K562 (cell line): ENCODE data around the gene OSCP1. TPM values are rescaled to one million over a fixed set of nuclear protein-coding genes. Genes with fewer than 3 reads are reported as not detected.

Source experiments
- ADNP ChIP-seq: fragments of 200-800 bp; sonication (Bioruptor generic); IDR thresholded peaks from 2 replicates; pipeline ENCODE4 v1.6.1; 2016; ENCODE audit warnings: missing genetic modification characterization, missing compliant biosample characterization
- CBX3 ChIP-seq, 2 experiments: IDR thresholded peaks; 1 replicate in 1 of 2; 2 replicates in 1 of 2; pipeline ENCODE4 v1.6.1; 2012; ENCODE audit warnings: inconsistent platforms in 2 of 2, low read length in 2 of 2, borderline replicate concordance in 1 of 2, control low read depth in 1 of 2
- CEBPB ChIP-seq: fragments of 450-650 bp; IDR thresholded peaks from 2 replicates; pipeline ENCODE4 v1.6.1; 2016; ENCODE audit warnings: missing genetic modification characterization, missing compliant biosample characterization
- ERF ChIP-seq: fragments of 450-650 bp; formaldehyde crosslinking; IDR thresholded peaks from 2 replicates; pipeline ENCODE4 v1.4.0; 2020; ENCODE audit warnings: mild to moderate bottlenecking, mixed read lengths
- NCOA4 ChIP-seq: fragments of 450-650 bp; IDR thresholded peaks from 2 replicates; pipeline ENCODE4 v1.6.1; 2018; ENCODE audit warnings: mild to moderate bottlenecking; ENCODE audit not compliant: partially characterized antibody
- RNF2 ChIP-seq: sonication (generic); IDR thresholded peaks from 2 replicates; pipeline ENCODE4 v1.6.1; 2016
- SAP30 ChIP-seq: fragments of 200-600 bp; sonication (generic); IDR thresholded peaks from 2 replicates; pipeline ENCODE4 v1.6.1; 2012; ENCODE audit warnings: borderline replicate concordance, low read depth, mild to moderate bottlenecking, moderate library complexity, low read length, control low read depth, inconsistent platforms; ENCODE audit not compliant: insufficient read depth, poor library complexity, severe bottlenecking
- SMARCA5 ChIP-seq: fragments of 450-650 bp; IDR thresholded peaks from 2 replicates; pipeline ENCODE4 v1.6.1; 2016
- ZKSCAN8 ChIP-seq: fragments of 200-800 bp; sonication (Bioruptor generic); IDR thresholded peaks from 2 replicates; pipeline ENCODE4 v1.6.1; 2016; ENCODE audit warnings: missing genetic modification characterization, missing compliant biosample characterization
- ZNF212 ChIP-seq: fragments of 450-650 bp; formaldehyde crosslinking; IDR thresholded peaks from 2 replicates; pipeline ENCODE4 v1.4.0; 2020; ENCODE audit warnings: mild to moderate bottlenecking
- ZNF3 ChIP-seq: fragments of 250-450 bp; sonication (Bioruptor Pico); IDR thresholded peaks from 2 replicates; pipeline ENCODE4 v1.5.0; 2021; ENCODE audit warnings: mild to moderate bottlenecking, moderate library complexity
- polyA plus RNA-seq, 8 experiments: library from polyadenylated mRNA; depleted of rRNA in 4 of 8; stranded (reverse) in 5 of 8; unstranded in 3 of 8; fragments of >200 nt; fragmentation: Nextera tagmentation in 2 of 8; fragmentation: Illumina TruSeq in 1 of 8; extraction: Ambion mirVana in 2 of 8; extraction: Trizol in 1 of 8; gene quantifications; 2 replicates each; pipeline versions ENCODE4 v1.2.1 to v1.2.3, GENCODE V29; 2011 to 2014; ENCODE audit warnings: inconsistent platforms in 1 of 8, missing spikeins in 1 of 8
- total RNA-seq, 7 experiments: library from RNA; depleted of rRNA in 6 of 7; stranded (reverse); fragments of >200 nt in 6 of 7; fragmentation: Illumina TruSeq in 2 of 7; extraction: Trizol in 2 of 7; gene quantifications; 2 replicates each; pipeline versions ENCODE4 v1.2.1 to v1.2.3, GENCODE V29; 2011 to 2021; ENCODE audit warnings: low replicate concordance in 1 of 7
- TF ChIP-seq, protein P1 (sequence below): fragments of 250-450 bp; sonication (Bioruptor Pico); IDR thresholded peaks from 2 replicates; pipeline ENCODE4 v1.4.0; 2020
- TF ChIP-seq, protein P2 (sequence below), 2 experiments: fragments of 450-650 bp; formaldehyde crosslinking in 1 of 2; IDR thresholded peaks; 2 replicates each; pipeline versions ENCODE4 v1.4.0 to v1.6.1; 2014 to 2020; ENCODE audit warnings: mild to moderate bottlenecking in 2 of 2, borderline replicate concordance in 1 of 2, low read depth in 1 of 2

The OSCP1 gene
- total and polyA plus RNA-seq, 9 of the 15 experiments (the other 6 are each of a cell fraction or from before 2014, with no cell fraction given): 0.15 to 0.40 (median 0.33) TPM; not detected in 5

DNA sequence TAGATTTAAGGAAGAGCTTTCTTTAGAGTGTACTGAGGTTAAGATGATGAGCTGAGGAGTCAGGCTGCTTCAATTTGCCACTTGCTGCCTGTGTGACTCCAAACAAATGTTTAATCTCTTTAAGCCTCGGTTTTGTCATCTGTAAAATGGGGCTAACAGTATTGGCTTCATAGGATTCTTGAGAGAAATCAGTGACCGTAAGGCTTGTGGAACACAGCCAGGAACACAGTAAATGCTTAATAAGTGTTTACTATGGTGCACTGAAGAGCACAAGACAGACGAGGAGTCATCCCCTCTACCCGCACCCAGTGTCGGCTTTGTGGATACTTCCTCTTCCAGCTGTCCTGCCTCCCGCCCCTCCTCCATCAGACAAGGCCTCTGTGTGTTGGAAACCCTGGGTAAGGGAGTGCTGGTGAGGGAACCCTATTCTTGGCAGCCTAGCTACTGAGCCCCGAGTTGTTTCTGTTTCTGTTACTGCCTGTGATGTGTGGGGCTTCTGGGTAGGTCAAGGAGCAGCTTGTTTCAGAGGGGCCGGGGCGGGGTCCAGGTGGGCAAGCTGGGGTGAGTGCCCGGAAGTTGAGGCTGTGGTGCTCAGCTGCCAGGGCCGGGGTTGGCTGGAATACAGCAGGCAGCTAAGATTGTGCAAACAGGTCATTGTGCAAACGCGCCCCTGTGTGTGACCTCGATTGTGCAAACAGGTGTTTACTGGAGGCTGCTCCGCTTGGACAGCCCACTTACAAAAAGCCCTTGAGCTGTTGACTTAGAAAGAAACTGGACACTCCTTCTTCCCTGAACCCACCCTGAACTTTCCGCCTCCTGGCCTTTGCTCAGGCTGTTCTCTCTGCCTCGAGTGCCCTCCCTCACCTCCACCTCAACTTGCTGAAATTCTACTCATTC, 36.4 kb upstream of the OSCP1 start (continued):
- TF ChIP-seq, protein P1, sequence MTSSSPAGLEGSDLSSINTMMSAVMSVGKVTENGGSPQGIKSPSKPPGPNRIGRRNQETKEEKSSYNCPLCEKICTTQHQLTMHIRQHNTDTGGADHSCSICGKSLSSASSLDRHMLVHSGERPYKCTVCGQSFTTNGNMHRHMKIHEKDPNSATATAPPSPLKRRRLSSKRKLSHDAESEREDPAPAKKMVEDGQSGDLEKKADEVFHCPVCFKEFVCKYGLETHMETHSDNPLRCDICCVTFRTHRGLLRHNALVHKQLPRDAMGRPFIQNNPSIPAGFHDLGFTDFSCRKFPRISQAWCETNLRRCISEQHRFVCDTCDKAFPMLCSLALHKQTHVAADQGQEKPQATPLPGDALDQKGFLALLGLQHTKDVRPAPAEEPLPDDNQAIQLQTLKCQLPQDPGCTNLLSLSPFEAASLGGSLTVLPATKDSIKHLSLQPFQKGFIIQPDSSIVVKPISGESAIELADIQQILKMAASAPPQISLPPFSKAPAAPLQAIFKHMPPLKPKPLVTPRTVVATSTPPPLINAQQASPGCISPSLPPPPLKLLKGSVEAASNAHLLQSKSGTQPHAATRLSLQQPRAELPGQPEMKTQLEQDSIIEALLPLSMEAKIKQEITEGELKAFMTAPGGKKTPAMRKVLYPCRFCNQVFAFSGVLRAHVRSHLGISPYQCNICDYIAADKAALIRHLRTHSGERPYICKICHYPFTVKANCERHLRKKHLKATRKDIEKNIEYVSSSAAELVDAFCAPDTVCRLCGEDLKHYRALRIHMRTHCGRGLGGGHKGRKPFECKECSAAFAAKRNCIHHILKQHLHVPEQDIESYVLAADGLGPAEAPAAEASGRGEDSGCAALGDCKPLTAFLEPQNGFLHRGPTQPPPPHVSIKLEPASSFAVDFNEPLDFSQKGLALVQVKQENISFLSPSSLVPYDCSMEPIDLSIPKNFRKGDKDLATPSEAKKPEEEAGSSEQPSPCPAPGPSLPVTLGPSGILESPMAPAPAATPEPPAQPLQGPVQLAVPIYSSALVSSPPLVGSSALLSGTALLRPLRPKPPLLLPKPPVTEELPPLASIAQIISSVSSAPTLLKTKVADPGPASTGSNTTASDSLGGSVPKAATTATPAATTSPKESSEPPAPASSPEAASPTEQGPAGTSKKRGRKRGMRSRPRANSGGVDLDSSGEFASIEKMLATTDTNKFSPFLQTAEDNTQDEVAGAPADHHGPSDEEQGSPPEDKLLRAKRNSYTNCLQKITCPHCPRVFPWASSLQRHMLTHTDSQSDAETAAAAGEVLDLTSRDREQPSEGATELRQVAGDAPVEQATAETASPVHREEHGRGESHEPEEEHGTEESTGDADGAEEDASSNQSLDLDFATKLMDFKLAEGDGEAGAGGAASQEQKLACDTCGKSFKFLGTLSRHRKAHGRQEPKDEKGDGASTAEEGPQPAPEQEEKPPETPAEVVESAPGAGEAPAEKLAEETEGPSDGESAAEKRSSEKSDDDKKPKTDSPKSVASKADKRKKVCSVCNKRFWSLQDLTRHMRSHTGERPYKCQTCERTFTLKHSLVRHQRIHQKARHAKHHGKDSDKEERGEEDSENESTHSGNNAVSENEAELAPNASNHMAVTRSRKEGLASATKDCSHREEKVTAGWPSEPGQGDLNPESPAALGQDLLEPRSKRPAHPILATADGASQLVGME (CRISPR knock-in tag): no peak
- no peak for TF ChIP-seq ZNF212 (CRISPR knock-in tag)
- TF ChIP-seq ZKSCAN8 (CRISPR knock-in tag): peak; percentile 88
- TF ChIP-seq CEBPB: peak; percentile 90
- TF ChIP-seq, protein P2, sequence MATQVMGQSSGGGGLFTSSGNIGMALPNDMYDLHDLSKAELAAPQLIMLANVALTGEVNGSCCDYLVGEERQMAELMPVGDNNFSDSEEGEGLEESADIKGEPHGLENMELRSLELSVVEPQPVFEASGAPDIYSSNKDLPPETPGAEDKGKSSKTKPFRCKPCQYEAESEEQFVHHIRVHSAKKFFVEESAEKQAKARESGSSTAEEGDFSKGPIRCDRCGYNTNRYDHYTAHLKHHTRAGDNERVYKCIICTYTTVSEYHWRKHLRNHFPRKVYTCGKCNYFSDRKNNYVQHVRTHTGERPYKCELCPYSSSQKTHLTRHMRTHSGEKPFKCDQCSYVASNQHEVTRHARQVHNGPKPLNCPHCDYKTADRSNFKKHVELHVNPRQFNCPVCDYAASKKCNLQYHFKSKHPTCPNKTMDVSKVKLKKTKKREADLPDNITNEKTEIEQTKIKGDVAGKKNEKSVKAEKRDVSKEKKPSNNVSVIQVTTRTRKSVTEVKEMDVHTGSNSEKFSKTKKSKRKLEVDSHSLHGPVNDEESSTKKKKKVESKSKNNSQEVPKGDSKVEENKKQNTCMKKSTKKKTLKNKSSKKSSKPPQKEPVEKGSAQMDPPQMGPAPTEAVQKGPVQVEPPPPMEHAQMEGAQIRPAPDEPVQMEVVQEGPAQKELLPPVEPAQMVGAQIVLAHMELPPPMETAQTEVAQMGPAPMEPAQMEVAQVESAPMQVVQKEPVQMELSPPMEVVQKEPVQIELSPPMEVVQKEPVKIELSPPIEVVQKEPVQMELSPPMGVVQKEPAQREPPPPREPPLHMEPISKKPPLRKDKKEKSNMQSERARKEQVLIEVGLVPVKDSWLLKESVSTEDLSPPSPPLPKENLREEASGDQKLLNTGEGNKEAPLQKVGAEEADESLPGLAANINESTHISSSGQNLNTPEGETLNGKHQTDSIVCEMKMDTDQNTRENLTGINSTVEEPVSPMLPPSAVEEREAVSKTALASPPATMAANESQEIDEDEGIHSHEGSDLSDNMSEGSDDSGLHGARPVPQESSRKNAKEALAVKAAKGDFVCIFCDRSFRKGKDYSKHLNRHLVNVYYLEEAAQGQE (IDR thresholded peaks at IDR 0.05; ENCODE audit: borderline replicate concordance): no peak
- TF ChIP-seq, protein P2 (CRISPR knock-in tag; IDR thresholded peaks at IDR 0.05; ENCODE audit: low read depth): no peak
- TF ChIP-seq ZNF3: peak; percentile 63; the same call in 1 of the 2 replicates
- no peak for TF ChIP-seq SAP30
- TF ChIP-seq NCOA4: peak; percentile 20
- peak in 1 of 2 experiments; percentile 76; a peak in 2 of 3 replicates for TF ChIP-seq CBX3 (IDR thresholded peaks at IDR 0.05; ENCODE audit: borderline replicate concordance in 1 of 2, low read length in 2 of 2)
- peak; percentile 99 for TF ChIP-seq ADNP (tag)
- peak; percentile 93 for TF ChIP-seq SMARCA5
- no peak for TF ChIP-seq ERF (CRISPR knock-in tag)
- TF ChIP-seq RNF2: 0 out of 2 replicates have a peak, but pooled peaks have one; percentile 13
